Subcutaneous adipose tissue (tissue), 4 donors: Measurements from ENCODE around the gene ASIC3. TPM values are rescaled to one million over a fixed set of nuclear protein-coding genes. Genes with fewer than 3 reads are reported as not detected.

ENCODE experiments used
- CTCF ChIP-seq: fragments of 450-650 bp; IDR thresholded peaks from one replicate; pipeline ENCODE4 v1.5.1; 2016; ENCODE audit warnings: low read depth, mild to moderate bottlenecking, control low read depth, antibody characterized with exemption, moderate library complexity
- total RNA-seq, 4 donors: library from RNA; depleted of rRNA; stranded (reverse); fragments of >200 nt; gene quantifications; one replicate each; pipeline ENCODE4 v1.1.0, GENCODE V29; 2016

The ASIC3 gene
- total RNA-seq, 4 donors from 2014 or later, result 0.34 to 1.1 (median 0.44) TPM; not detected in 1

GRCh38 chr7:151089893-151090730 lies 41.8 kb downstream of the ASIC3 start:
- TF ChIP-seq CTCF, result no peak

- no peak for TF ChIP-seq CTCF
Measured at GRCh38 chr7:151091003-151091402, 42.7 kb downstream of the ASIC3 start.

- TF ChIP-seq CTCF, result no peak
Measured at GRCh38 chr7:151091431-151091830, 43.1 kb downstream of the ASIC3 start.

- TF ChIP-seq CTCF, result no peak
Measured at GRCh38 chr7:151091988-151092387, 43.7 kb downstream of the ASIC3 start.

- TF ChIP-seq CTCF, result no peak
Measured at GRCh38 chr7:151093748-151094147, 45.4 kb downstream of the ASIC3 start.

GRCh38 chr7:151094675-151095074 lies 46.3 kb downstream of the ASIC3 start:
- no peak for TF ChIP-seq CTCF

- no peak for TF ChIP-seq CTCF
Measured at GRCh38 chr7:151095123-151095797, 46.9 kb downstream of the ASIC3 start.
